HUDEP-2 (cell line): ENCODE measurements around the gene GLTPD2.

ENCODE experiments used
- DNase-seq, 76 experiments: peaks; one replicate each; lab custom pipeline; 2025; ENCODE audit not compliant: unreplicated experiment in 76 of 76; lab: John Stamatoyannopoulos, UW

The GLTPD2 gene

DNA sequence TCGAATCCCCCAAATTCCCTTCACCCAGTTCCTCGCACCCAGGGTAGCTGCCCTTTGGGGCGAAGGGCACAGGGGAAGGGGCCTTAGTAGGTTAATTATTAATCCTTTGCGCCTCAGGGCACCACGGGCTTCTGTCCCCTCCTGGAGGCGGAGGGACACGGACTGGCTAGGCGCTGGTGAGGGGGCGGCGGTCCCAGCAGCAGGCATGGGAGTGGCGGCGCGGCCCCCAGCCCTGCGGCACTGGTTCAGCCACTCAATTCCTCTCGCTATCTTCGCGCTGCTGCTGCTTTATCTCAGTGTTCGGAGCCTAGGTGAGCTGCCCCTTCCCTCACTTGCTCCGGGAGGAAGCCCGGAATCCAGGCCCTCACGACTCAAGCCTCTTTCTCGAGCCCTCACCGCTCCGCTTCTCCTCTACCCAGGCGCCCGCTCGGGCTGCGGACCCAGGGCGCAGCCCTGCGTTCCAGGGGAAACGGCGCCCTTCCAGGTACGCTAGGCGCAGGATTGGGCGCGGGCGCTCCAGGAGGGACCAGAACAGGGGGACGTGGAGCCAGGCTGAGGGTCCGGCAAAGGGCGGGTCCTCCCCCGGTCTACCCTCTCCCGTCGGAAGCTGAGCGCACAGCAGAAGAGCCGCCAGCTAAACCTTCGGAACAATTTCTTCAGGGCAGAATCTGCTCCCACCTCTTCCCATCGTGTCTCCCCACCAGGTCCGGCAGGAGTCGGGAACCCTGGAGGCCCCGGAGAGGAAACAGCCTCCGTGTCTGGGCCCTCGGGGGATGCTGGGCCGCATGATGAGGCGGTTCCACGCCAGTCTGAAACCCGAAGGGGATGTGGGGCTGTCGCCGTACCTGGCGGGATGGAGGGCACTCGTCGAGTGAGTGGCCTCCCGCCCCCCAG lies at the start of gene GLTPD2:
GLTPD2 (plus strand) TSS at position 158 of the 894 bp plus-strand sequence; CDS start at position 206, 48 bp downstream.
- no peak for DNase-seq

DNA sequence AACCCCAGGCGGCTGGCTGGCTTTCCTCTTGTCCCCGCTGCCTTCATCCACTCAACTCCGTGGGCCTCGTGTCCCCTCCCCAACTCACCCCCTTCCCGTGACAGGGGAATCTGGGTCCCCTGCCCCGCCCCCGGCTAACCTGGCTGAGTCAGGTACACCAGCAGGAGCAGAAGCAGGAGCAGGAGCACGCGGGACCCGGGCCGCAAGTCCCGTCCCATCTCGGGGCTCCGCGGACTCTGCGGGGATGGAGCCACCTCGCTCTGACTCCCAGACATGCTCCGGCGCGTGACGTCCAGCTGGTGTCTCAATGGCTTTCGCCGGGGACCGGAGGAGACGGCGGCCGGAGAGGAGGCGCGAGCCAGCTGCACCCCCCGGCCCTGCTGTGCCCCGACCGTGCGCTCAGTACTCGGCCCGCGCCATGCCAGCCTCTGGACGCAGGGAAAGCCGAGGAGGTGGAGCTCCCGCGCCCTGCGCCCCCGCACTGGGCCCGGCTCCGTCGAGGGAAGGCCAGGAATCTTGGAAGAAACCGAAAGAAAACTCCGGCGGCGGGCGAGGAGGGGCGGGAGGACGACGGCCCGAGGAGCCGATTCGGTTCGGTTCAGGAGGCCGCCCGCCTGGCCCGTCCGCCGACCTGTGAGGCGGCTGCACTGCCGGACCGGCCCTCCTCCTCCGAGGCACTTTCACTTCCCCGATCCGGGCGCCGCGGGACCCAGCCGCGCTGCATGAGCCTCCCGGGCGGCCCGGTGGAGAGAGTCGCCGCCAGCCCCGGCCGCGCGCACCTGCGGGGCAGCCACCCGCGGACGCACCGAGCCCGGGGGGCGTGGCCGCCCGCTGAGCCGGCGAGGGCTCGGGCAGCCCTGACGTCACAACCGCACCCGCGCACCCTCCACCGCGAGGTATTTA lies 49.4 kb upstream of the GLTPD2 start, which contains the start of the genes CXCL16 and ZMYND15:
CXCL16 (minus strand) TSS at position 807 of the 903 bp plus-strand sequence; CDS start at position 218, 589 bp downstream.
ZMYND15 (plus strand) TSS at position 712 of the 903 bp plus-strand sequence. CDS start 716 bp downstream, outside the sequence.
- no peak for DNase-seq

DNA sequence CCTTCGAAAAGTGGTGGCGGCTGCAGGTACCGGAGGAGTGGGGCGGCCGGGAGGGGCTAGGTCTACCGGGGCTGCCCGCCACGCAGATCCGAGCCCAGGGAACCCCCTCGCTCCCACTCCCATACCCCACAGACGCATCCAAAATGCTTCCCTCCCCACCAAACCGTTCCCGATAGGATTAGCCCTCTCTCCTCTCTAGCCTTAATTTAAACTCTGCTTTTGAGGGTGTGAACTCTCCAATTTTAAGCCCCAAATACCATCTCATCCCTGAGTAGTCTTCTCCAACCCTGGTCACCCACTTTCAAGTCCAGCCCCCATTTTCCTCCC lies 48.8 kb upstream of the GLTPD2 start:
- no peak for DNase-seq

DNA sequence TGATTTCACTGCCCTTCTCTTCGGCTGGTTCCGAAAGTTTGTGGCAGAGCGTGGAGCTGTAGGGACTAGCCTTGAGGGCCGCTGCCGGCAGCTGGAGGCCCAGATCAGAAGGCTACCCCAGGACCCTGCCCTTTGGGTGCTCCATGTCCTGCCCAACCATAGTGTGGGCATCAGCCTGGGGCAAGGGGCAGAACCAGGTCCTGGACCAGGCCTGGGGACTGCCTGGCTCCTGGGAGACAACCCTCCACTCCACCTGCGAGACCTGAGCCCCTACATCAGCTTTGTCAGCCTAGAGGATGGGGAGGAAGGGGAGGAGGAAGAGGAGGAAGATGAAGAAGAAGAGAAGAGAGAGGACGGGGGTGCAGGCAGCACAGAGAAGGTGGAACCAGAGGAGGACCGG lies 48.2 kb upstream of the GLTPD2 start:
- no peak for DNase-seq

DNA sequence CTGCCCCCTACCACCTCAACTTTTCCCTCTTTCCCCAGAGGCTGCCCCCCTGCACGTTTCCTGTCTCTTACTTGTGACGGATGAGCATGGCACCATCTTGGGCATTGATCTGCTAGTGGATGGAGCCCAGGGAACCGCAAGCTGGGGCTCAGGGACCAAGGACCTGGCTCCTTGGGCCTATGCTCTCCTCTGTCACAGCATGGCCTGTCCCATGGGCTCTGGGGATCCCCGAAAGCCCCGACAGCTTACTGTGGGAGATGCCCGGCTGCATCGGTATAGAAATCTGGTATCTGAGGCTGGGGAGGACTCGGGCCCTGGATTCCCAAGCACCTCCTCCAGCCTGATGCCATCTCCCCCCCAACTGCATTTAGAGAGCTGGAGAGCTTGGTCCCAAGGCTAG lies 47.2 kb upstream of the GLTPD2 start:
- no peak for DNase-seq

DNA sequence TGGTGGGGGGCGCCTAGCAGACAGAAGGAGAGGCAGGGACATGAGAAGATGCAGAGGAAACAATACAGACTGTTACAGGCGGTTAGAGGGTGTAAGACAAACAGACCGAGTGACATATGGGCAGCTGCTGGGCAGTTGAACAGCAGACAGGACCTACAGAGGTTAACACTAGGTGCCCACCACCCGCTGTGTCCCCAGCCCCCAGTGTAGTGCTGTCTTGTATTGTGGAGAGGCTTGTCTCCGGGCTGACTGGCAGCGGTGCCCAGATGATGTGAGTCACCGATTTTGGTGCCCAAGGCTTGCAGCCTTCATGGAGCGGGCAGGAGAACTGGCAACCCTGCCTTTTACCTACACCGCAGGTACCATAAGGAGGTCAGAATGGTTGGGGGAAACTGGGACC lies 46.6 kb upstream of the GLTPD2 start:
- no peak for DNase-seq

DNA sequence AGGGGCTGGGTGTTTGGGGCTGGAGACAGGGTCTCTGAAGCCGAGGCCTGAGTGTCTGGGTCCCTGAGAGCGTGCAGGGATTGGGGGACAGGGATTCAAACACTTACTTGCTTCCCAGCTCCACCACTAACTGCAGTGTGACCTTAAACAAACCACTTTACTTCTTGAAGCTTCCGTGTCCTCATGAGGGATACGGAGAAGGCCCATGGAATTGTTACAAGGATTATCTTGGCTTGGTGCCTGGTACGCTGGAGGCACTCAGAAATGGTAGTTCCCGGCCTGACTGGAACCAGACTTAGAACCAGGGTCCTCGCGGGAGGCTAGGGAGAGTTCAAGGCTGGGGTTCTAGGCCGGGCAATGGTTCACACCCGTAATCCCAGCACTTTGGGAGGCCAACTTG lies 46.1 kb upstream of the GLTPD2 start:
- no peak for DNase-seq

DNA sequence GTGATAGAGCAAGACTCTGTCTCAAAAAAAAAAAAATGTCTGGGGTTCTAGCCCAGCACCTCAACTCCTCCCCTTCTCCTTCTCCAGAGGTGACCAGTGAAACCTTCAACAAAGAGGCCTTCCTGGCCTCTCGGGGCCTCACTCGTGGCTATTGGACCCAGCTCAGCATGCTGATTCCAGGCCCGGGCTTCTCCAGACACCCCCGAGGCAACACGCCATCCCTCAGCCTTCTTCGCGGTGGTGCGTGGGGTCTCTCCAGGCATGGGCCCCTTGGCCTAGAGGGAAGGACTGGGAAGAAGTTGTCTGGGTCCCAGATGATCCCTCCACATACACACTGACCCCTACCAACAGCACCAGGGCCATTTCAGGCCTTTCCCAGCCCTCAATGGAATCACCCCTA lies 45.5 kb upstream of the GLTPD2 start:
- DNase-seq: no peak

DNA sequence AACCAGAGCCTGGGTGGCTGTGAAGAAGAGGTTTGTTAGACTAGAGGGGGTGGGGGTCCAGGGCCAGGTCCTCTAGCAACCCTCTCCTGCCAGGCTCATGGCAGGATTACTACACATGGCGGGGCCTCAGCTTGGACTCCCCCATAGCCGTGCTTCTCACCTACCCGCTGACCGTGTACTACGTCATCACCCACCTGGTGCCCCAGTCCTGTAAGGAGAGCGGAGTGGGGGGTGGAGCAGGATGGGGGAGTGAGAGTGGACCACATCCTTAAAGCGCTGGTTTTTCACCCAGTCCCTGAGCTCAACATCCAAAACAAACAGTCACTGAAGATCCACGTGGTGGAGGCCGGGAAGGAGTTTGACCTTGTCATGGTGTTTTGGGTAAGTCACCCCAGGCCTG lies 44.9 kb upstream of the GLTPD2 start:
- DNase-seq: no peak

DNA sequence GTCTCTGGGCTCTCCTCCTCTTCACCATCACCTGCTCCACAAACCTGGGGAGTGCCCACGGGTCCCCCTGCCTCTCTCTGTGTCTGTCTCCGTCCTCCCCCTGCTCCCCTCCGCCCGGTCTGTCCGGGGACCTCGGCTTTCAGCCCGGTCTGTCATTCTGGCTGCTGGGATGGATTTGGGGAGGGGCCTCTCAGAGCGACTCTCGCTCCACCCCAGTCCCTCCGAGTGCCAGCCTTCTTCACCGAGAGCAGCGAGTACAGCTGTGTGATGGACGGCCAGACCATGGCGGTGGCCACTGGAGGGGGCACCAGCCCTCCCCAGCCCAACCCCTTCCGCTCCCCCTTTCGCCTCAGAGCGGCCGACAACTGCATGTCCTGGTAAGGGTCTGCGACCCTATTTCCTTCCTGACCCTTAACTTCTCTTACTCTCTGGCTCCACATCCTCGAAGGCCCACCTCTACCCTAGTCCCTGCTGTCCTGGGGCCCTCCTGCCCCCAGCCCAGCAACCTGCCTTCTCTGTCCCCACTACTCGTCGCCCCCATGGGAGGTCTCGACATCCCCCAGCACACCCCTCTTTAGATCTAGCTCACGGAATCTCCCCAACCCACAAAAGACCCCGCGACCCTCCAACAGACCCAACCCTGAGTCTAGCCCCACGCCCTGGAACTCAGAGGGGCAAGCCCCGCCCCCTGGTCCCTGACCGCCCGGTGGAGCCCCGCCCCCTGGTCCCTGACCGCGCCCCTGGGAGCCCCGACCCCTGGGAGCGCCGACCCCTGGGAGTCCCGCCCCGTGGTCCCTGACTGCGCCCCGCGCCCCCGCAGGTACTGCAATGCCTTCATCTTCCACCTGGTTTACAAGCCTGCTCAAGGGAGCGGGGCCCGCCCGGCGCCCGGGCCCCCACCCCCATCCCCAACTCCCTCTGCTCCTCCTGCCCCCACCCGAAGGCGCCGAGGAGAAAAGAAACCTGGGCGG lies 43.5 kb upstream of the GLTPD2 start:
- DNase-seq: no peak

DNA sequence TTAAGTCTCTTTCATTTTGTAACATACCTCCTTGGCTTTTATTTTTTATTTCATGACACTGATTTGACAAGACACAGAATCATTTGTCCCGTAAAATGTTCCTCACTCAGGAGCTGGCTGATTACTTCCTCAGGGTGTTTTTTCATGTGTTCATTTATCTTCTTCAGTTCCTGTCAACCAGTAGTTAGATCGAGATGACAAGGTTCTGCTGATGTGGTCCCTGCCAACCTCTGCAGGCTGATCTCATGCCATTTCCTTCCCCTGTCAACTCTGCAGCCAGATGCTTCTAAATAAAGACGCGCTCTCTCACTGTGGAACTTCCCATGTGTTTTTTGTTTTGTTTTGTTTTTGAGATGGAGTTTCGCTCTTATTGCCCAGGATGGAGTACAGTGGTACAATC lies 40.9 kb upstream of the GLTPD2 start:
- DNase-seq: no peak

DNA sequence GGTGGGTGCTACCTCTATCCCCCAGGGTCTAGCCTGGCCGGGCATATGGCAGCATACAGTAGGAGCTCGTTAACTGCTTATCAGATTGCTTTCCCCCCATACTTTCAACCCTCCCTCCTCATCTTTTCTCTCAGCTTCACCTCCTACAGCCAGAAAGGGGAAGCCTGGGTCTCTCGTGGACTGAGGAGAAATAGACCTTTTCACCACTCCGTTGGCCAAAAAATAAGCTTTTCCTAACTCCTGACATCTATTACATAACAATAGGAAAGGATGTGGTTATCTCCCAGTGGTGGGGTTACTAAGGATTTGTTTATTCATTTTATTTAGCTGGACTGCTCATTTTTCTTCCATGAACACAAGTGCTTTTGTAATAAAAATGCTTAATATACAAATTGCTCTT lies 40.1 kb upstream of the GLTPD2 start:
- DNase-seq: no peak

DNA sequence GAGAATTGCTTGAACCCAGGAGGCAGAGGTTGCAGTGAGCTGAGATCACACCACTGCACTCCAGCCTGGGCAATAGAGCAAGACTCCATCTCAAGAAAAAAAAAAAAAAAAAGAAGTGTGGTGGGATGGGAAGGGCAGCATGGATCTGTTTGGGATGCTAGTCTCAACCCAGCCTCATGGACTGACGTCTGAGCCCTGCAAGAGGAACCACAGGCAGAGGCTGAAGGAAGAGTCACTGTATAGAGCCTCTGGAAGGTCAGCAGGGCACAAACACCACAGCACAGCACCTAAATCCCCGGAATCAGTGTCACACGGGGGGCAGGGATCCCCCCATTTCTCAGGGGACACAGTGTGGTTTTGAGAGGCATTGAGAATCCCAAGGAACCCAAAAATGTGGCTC lies 38.2 kb upstream of the GLTPD2 start:
- no peak for DNase-seq

DNA sequence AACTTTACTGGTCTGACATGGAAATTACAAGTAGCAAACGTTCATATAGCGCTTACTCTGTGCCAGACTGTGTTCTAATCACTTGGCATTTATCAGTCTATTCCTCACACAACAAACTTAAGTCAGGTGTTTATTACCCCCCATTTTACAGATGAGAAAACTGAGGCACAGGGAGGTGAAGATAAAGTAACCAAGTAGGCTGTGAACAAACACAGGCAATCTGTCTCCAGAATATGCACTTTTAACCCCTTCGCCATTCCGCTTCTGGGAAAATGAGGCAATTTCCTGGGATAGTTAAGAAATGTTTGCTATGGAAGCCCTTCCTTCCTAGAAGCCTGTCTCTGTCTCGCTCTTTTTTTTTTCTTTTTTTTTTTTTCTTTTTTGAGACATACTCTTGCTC lies 36.8 kb upstream of the GLTPD2 start:
- DNase-seq: no peak

DNA sequence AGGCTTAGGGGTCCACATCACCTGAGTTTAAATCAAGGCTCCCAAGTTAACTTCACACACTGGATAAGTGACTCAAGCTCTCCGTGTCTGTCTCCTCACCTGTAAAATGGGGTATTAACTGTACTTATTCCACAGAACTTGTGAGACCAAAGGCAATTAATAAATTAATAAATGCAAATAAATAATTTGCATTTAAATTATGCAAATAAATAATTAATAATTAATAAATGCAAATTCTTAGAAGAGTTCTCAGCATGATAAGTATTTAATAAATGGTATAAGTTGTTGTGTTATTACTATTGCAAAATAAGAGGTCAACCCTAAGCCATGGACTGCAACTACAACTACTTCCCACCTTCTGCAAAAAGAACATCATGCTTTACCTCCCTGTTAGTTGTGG lies 35.4 kb upstream of the GLTPD2 start:
- DNase-seq: no peak

DNA sequence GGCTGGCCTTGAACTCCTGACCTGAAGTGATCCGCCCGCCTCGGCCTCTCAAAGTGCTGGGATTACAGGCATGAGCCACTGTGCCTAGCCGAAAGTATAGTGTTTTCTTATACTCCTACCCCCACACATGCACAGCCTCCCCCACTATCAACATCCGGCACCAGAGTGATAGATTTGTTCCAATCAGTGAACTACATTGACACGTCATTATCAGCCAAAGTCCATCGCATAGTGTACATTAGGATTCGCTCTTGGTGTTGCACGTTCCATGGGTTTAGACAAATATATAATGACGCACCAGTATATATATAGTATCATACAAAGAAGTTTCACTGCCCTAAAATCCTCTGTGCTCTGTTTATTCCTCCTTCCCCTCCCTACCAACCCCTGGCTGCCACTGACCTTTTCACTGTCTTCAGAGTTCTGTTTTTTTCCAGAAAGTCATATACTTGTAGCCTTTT lies 29.0 kb upstream of the GLTPD2 start:
- no peak for DNase-seq

DNA sequence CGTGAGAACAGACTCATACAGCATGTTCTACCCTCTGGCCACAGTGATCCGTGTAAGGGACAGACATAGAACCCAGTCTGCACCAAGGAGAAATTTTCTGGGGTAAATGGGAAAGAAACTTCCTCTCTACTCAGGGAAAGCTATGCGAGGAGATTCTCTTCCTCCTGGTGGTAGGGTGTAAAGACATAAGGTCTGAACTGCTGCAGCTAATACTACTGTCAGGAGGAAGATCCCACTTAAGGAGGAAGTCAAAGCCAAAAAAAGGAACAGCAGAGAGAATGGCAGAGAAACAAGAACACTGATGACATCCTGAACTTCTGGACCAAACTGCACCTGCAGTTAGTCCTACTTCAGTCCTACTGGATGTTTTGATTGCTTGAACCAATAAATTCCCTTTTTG lies 24.2 kb upstream of the GLTPD2 start:
- no peak for DNase-seq

DNA sequence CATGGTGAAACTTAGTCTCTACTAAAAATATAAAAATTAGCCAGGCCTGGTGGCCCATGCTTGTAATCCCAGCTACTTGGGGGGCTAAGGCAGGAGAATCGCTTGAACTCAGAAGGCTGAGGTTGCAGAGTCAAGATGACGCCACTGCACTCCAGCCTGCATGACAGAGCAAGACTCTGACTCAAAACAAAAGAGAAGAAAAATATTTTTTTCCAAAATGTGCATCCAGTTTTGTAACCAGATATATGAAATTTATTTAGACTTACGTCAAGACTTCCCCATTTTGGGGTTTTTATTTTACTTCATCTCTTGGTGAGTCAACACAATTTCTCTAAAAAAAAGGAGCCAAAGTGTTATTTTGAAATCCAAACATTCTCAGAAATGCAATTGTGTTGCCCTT lies 22.6 kb upstream of the GLTPD2 start:
- DNase-seq: no peak

DNA sequence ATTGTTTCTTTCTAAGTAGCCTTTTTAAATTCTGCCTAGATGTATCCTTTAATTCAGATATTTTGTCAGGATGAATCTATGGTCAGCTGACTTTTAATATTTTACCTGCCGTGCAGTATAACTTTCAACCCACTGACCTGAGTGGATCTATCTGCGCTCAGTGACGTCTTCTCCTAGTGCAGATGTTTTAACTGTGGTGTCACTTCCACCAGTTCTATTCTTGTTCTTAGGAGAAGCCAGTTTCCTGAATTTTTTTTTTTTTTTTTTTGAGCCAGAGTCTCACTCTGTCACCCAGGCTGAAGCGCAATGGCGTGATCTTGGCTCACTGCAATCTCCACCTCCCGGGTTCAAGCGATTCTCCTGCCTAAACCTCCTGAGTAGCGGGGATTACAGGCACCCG lies 22.0 kb upstream of the GLTPD2 start:
- DNase-seq: no peak

DNA sequence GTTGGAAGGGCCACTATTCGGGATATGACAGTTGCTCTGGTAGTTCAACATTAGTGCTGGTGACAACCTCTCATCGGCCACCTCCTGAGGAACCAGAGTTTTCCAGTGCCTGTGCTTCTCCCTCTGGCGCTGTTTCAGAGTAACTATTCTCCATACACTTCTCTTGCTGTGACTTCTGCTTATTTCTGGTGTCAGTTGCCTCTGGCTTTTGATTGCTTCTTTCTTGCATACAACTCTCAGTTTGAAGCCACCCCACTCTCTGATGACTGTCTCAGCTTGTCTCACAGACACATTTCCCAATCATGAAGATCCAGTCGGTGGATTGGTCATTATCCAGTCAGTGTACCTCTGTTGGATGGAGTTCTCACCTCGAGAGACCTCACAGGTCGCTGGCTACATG lies 20.5 kb upstream of the GLTPD2 start:
- no peak for DNase-seq
